Limb (tissue), 2 donors: ENCODE results near the gene IQCH.

Source experiments
- DNase-seq, 2 donors: peaks; one replicate each; pipeline ENCODE4 v3.0.0-alpha.2; 2016; ENCODE audit errors: extremely low spot score in 2 of 2

IQCH gene

DNA sequence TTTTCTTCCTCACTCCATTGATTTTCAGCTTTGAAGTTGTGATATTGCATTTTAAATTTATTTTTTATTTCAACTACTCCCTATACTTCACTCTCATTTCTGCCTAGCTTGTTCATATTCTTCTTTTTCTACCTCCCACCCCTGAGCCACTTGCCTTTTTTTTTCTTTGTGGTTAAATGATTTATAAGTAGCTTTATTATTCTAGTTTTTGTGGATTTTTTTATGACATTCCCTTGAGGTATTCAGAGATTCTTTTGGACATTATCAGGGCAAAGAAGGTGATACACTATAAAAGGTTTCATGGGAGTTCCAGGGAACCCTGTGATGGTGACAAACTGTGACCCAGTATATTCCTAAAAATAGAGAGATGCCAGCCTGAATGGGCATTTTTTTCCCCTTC is 269.6 kb downstream of the IQCH start:
- no peak for DNase-seq

DNA sequence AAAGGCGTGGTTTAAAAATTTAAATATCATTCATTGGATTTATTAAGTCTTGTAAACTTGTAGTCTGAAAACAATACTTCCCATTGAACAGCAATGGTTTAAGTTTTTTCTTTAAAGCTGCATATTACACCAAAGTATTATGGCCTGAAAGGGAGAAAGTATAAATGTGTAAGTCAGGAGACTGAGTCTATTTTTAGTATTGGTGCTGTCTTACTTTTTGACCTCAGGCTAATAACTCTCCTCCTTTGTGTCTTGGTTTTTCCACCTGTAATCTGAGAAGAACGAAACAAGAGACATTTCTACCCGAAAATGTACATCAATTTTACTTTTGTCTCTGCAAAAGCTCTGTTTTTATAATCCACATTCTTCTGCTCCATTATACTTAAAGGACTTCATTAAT is 273.9 kb downstream of the IQCH start:
- DNase-seq = no peak

- no peak for DNase-seq
Observed at GRCh38 chr15:67531379-67531914, 276.9 kb downstream of the IQCH start.

DNA sequence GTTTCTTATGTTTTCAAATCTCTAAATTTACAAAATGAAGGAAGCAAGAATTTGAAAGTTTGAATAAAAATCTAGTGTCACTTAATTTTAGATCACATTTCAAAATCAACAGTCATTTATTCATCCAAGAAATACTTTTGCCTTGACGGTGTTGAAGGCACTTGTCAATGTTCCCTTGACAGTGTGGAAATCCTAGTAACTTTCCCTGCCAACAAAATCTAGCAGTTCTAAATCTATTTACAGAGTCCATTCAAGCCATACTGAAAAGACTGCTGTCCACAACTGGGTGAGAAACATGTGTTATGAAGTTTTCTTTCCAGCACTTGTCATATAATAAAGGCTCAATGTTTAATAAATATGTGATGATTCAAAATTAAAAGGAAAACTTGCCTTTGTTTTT is 279.3 kb downstream of the IQCH start:
- no peak for DNase-seq

DNA sequence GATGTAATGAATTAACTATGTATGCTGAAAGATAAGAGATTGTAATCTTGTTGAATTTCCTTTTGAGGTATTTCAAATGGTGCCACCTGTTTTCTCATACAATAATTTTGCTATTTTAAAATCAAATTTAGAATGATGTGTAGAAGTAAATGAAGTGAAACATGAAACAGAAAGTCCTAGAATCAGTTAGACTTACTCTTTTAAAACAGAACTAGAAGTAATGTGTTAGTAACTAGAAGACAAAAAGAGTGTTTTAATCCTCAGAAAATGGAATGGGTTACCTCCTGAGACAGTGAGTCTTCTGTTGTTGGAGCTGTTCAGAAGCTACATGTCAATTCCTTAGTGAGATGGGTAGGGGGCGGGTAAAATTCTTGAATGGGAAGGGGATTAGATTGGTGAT is 279.8 kb downstream of the IQCH start:
- no peak for DNase-seq

DNA sequence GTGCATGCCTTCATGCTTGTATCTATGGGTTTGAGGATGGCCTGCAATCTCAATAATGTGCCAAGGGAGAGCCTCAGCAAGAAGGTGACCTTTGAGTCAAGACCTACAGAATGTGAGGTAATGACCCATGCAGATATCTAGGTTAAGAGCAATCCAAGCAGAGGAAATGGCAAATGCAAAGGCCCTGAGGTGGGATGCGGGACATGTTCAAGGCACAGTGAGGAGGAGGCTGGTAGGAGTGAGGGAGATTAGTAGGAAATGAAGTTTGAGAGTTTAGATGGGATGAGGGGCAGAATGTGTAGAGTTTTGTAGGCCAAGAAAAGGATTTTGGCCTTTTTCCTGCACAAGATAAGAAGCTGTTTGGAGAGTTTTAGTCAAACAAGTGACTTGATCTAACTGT is 283.2 kb downstream of the IQCH start:
- no peak for DNase-seq

GRCh38 chr15:67542420-67543347 is 288.1 kb downstream of the IQCH start, which contains the start of gene MAP2K5:
TSS of gene MAP2K5 (plus strand) at chr15:67542703. CDS start at chr15:67543336, 633 bp downstream.
- peak; percentile 82 to 89 for DNase-seq

DNA sequence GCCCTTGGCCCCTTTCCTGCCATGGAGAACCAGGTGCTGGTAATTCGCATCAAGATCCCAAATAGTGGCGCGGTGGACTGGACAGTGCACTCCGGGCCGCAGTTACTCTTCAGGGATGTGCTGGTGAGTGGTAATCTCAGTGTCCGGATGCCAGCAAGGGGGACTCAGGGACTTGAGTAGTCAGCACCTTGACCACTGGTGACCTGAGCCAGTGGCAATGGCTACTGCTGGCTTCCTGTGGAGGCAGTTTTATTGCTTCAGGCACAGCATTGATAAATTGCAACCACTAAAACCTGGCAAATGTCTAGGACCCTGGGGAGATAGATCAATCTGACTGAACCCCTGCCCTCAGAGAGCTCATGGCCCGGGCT is 288.7 kb downstream of the IQCH start:
- no peak for DNase-seq

GRCh38 chr15:67544475-67544874 is 289.9 kb downstream of the IQCH start:
- no peak for DNase-seq

- no peak for DNase-seq
Observed at GRCh38 chr15:67545864-67546263, 291.3 kb downstream of the IQCH start.

- DNase-seq = no peak
Observed at GRCh38 chr15:67547064-67547463, 292.5 kb downstream of the IQCH start.

DNA sequence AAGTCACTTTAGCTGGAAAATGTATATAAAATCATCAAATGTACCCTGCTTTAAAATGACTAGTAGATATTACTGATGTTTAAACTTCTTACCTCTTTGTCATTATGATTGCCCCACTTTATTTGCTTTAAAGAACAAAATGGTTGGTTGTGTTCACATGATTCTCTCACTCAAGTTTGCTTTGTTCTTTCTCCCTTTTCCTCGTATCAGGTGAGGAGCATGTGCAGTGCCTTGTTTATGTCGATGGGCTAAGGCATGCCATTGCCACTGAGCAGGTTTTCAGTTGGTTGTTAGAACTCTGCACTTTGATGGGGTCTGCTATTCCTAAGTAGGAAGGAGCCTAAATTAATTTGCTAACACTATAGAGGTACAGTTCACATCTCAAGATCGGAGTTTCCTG is 293.2 kb downstream of the IQCH start:
- DNase-seq = no peak

DNA sequence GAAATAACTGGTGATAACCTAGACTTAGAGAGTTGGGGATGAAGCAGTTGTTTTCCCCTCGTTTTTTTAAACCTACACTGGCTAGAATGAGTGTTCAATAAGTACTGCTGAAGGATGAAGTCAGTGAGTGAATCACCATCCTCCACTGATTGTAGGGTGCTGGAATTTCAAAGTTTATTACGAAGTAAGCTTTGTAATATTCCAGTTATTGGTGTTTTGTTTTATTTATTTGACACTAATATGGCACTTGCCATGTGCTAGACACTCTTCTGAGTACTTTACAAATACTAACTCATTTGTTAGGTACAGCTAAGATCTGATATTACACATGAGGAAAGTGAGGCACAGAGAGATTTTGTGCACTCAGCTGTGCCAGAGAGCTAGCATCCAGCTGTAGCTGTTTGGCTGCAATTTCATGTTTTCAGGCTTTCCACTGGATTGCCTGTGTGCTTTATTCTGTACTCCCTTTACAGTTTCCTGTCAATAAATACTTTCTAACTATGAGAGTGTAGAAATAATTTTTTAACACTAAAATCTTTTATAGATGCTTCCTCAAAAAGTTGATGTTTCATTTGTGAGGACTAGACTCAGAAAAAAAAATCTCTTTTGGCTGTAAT is 293.8 kb downstream of the IQCH start:
- DNase-seq = no peak

DNA sequence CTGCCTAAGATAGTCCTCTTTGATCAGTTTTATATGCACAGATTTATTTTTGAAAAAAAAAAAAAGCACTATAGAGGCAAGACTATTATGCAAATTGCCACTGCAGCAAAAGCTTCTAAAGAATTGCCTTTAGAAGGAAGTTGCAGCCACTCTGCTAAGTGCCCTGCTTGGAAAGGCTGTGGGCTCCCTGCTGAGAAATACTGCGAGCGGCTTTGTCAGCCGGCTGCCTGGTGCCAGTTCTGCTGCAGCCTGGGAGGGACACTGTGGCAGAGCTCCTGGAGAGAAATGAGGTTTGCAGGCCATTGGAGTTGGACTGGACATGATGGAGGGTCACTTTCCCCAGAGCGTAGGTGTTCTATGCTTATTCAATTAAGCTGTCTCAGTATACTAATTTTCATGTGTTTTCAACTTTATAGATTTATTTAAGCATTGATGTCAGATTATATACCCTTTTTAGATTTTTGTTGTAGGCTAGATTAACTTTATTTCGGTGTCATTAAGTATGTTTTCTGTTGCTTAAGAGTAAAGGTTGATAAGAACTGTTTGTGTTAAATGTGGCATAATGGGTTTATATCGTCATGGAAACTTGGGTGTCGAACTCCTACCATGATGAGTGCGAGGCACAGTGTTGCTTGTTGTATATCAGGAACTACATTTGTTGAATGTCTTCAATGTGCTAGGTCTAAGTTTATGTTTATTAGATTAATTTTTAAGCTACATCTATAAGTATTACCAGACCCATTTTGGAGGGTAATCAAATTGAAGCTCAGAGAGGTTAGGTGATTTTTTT is 294.5 kb downstream of the IQCH start:
- DNase-seq = peak in 1 of 2 donors; percentile 65

DNA sequence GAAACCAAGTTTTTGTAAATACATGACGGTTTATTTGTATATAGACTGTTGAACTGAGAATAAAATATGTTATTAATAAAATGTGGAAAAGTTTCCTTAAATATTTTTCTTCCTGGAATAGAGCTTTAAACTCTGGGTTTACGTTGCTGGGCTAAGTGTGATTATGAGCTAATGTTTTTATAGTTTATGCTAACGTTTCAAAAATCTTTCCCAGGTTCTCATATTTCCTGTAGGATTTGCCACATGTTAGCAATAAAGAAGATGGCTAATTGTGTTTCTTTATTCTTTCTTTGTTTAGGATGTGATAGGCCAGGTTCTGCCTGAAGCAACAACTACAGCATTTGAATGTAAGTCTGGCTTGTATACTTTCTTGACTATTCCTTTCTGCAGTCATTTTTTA is 295.1 kb downstream of the IQCH start:
- DNase-seq = no peak

- no peak for DNase-seq
Observed at GRCh38 chr15:67550522-67550921, 295.9 kb downstream of the IQCH start.

DNA sequence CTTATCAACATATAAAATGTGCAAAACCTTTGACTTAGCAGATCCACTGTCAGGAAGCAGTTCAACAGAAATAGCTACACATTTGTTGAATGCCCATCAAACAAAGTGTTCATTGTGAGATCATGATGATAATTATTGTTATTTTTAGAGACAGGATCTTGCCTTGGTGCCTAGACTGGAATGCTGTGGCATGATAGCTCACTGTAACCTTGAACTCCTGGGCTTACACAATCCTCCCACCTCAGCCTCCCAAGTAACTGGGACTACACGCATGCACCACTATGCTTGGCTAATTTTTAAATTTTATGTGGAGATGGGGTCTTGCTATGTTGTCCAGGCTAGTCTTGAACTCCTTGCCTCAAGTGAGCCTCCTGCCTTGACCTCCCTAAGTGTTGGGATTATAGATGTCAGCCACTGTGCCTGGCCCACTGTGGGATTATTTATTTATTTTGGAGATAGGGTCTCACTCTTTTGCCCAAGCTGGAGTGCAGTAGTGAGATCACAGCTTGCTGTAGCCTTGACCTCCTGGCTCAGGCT is 296.7 kb downstream of the IQCH start:
- DNase-seq = no peak
